Motor neuron (in vitro differentiated cells): ENCODE results near the gene CHRNA4. TPM values are rescaled to one million over a fixed set of nuclear protein-coding genes. Genes with fewer than 3 reads are reported as not detected.

Experiments used
- ATAC-seq, 8 experiments: fragments of 200-7000 bp; cut with Tn5 transposase; replicated peaks in 6 of 8; 2 replicates each; pipeline ENCODE4 v1.8.0; 2021; ENCODE audit warnings: mild to moderate bottlenecking in 8 of 8, moderate library complexity in 8 of 8
- H3K27ac ChIP-seq, 2 donors: fragments of 250-450 bp; sonication (Bioruptor Pico); 2 replicates each; pipeline ENCODE4 v1.9.0; 2021; ENCODE audit warnings: antibody characterized with exemption in 2 of 2, mild to moderate bottlenecking in 2 of 2, moderate library complexity in 1 of 2
- H3K4me1 ChIP-seq, 2 donors: fragments of 250-450 bp; sonication (Bioruptor Pico); replicated peaks in 1 of 2; 2 replicates each; pipeline ENCODE4 v1.6.1; 2021; ENCODE audit warnings: antibody characterized with exemption in 2 of 2, mild to moderate bottlenecking in 2 of 2, moderate library complexity in 1 of 2
- H3K4me3 ChIP-seq, 5 donors: fragments of 250-450 bp; sonication (Bioruptor Pico); 2 replicates each; pipeline ENCODE4 v1.9.0; 2021; ENCODE audit warnings: antibody characterized with exemption in 5 of 5, mild to moderate bottlenecking in 5 of 5, moderate library complexity in 4 of 5
- WGBS, 10 experiments: fragments of 450-650 bp; shearing (Covaris generic); methylation state at CpG; one replicate each; pipeline ENCODE4 v1.0.0; 2022; 5-methylcytosine and 5-hydroxymethylcytosine counted together
- in situ Hi-C, 9 experiments: fragments of 400-800 bp; cut with MboI; loops; one replicate each; pipeline ENCODE4 v1.15.0; 2021; ENCODE audit warnings: low sequenced_read_pairs in 9 of 9, low pct_unique_long_range_greater_than_20kb in 2 of 9; ENCODE audit not compliant: unreplicated experiment in 9 of 9
- total RNA-seq, 8 experiments: library from RNA; unstranded; fragments of 300-600 nt; gene quantifications; 2 replicates each; pipeline versions ENCODE4 v1.2.3 to v1.2.4, GENCODE V29; 2022

CHRNA4 gene
- total RNA-seq, 8 experiments from 2014 or later = 0.54 to 29.1 (median 12.5) TPM

GRCh38 chr20:63305393-63305792 is 55.8 kb downstream of the CHRNA4 start:
- H3K27ac ChIP-seq = no peak overlapping the region
- ATAC-seq = no peak
- in situ Hi-C loops = no loop called here
- no peak overlapping the region for H3K4me3 ChIP-seq
- WGBS, 10 experiments = 0 to 100% methylated on average over 1 of the region's 8 CpGs; no CpG with 5 or more reads in 8 of the 10 experiments
- peaks cover 26% of the 10 kb centered on the region in 2 donors for H3K4me1 ChIP-seq

GRCh38 chr20:63303095-63303666 is 58.0 kb downstream of the CHRNA4 start:
- Histone ChIP-seq H3K4me1 (peaks cover 10 to 12% of the 10 kb centered on the region in 2 donors), H3K27ac (no peak overlapping the region), H3K4me3 (no peak overlapping the region)
- no peak for ATAC-seq
- in situ Hi-C loops = no loop called here
- 26 to 82% (median 50%) methylated on average over 1 to 5 of the region's 5 CpGs; no CpG with 5 or more reads in 1 of the 10 experiments for WGBS, 10 experiments

- 89 to 100% (median 95%) methylated on average over 1 of the region's 1 CpG; no CpG with 5 or more reads in 1 of the 10 experiments for WGBS, 10 experiments
- ATAC-seq = no peak
- peaks cover 13 to 14% of the 10 kb centered on the region in 2 donors for H3K4me1 ChIP-seq
- no peak overlapping the region for H3K4me3 ChIP-seq
- H3K27ac ChIP-seq = no peak overlapping the region
- in situ Hi-C loops = no loop called here
Observed at GRCh38 chr20:63301671-63302070, 59.5 kb downstream of the CHRNA4 start.

DNA sequence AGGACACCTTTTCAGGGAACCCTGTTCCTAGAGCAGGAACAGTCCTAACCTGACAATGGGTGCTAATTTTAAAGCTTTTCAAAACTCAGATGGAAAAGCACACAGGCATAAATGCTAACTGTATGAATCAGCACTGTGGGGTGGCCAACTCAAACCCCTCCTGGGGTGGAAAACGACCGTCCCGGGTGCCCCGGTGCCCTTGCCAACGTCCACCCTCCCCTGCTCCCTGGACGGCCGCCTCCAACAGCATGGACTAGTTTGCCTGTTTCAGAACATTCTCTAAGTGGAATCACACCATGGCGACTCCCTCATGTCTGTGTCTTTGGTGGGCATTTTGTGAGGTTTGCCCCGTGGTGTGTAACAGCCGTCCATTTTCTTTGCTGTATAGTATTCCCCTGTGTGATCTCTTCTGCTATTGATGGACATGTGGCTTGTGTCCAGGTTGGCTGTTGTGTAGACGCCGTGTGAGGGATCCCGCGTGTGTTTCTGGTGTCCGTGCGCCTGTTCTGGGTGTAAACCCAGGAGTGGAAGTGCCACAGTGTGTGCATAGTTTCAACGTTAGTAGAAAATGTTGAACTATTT is 62.3 kb downstream of the CHRNA4 start:
- WGBS, 10 experiments = 21 to 84% (median 73%) methylated on average over 4 to 14 of the region's 17 CpGs; no CpG with 5 or more reads in 3 of the 10 experiments
- Histone ChIP-seq H3K27ac (no peak overlapping the region), H3K4me3 (no peak overlapping the region), H3K4me1 (peaks cover 20 to 23% of the 10 kb centered on the region in 2 donors)
- in situ Hi-C loops = loop anchor here in 1 of 9 experiments (25.0 kb wide), 1 partner anchor 88 kb away; no protein-coding TSS in a partner anchor
- ATAC-seq = no peak

DNA sequence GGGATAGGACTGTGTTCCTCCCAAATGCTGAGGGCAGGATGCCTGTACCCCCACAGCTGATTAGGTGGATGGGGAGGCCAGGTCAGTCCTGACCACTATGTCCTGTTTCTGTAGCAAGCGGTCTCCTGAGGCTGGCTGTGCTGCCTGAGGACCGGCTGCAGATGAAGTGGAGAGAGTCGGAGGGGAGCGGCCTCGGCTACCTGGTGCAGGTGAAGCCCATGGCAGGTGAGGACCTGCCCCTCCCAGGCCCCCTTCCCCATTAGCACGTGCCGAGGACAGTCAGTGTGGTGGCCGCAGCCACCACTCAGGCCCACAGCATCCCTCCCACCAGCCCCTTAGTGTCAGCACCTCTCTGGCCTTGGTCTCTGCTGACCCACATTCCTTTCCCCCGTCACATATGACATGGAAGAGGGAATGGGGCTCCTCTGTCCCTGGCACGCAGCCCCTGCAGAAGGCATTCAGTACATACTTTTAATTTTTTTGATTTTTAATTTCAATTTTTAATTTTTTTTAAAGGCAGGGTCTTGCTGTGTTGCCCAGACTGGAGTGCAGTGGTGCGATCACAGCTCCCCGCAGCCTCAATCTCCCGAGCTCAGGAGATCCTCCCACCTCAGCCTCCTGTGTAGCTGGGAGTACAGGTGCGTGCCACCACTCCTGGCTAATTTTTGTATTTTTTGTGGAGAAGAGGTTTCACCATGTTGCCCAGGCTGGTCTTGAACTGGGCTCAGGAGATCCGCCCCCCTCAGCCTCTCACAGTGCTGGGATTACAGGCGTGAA is 63.2 kb downstream of the CHRNA4 start:
- Histone ChIP-seq H3K4me3 (no peak overlapping the region), H3K27ac (no peak overlapping the region), H3K4me1 (peaks cover 20 to 23% of the 10 kb centered on the region in 2 donors)
- WGBS, 10 experiments = 40 to 100% (median 88%) methylated on average over 1 to 6 of the region's 16 CpGs; no CpG with 5 or more reads in 4 of the 10 experiments
- in situ Hi-C loops = loop anchor here in 1 of 9 experiments (25.0 kb wide), 1 partner anchor 89 kb away; no protein-coding TSS in a partner anchor
- ATAC-seq = no peak

- H3K4me1 ChIP-seq = peaks cover 20 to 23% of the 10 kb centered on the region in 2 donors
- WGBS, 10 experiments = no CpG with 5 or more reads among the region's 11 CpGs
- in situ Hi-C loops = loop anchor here in 1 of 9 experiments (25.0 kb wide), 1 partner anchor 90 kb away; no protein-coding TSS in a partner anchor
- no peak overlapping the region for H3K27ac ChIP-seq
- peak in 2 of 8 experiments; percentile 3 for ATAC-seq
- H3K4me3 ChIP-seq = no peak overlapping the region
Observed at GRCh38 chr20:63297371-63297781, 63.8 kb downstream of the CHRNA4 start.

- 43% methylated on average over 3 of the region's 18 CpGs; no CpG with 5 or more reads in 9 of the 10 experiments for WGBS, 10 experiments
- H3K27ac ChIP-seq = no peak overlapping the region
- peak in 7 of 8 experiments; percentile 7 to 39 (median 20) for ATAC-seq
- no peak overlapping the region for H3K4me3 ChIP-seq
- in situ Hi-C loops = loop anchor here in 1 of 9 experiments (25.0 kb wide), 1 partner anchor 91 kb away; no protein-coding TSS in a partner anchor
- H3K4me1 ChIP-seq = peaks cover 20 to 23% of the 10 kb centered on the region in 2 donors
Observed at GRCh38 chr20:63296531-63297299, 64.4 kb downstream of the CHRNA4 start.

- in situ Hi-C loops = loop anchor here in 1 of 9 experiments (25.0 kb wide), 1 partner anchor 91 kb away; no protein-coding TSS in a partner anchor
- Histone ChIP-seq H3K4me1 (peaks cover 26 to 29% of the 10 kb centered on the region in 2 donors), H3K27ac (no peak overlapping the region), H3K4me3 (no peak overlapping the region)
- peak in 2 of 8 experiments; percentile 1 to 2 for ATAC-seq
- 0 to 80% (median 37%) methylated on average over 1 to 11 of the region's 20 CpGs; no CpG with 5 or more reads in 6 of the 10 experiments for WGBS, 10 experiments
Observed at GRCh38 chr20:63295846-63296245, 65.3 kb downstream of the CHRNA4 start.

- 8 to 100% (median 80%) methylated on average over 1 to 5 of the region's 17 CpGs; no CpG with 5 or more reads in 6 of the 10 experiments for WGBS, 10 experiments
- Histone ChIP-seq H3K27ac (no peak overlapping the region), H3K4me1 (peaks cover 26 to 31% of the 10 kb centered on the region in 2 donors), H3K4me3 (no peak overlapping the region)
- in situ Hi-C loops = loop anchor here in 1 of 9 experiments (25.0 kb wide), 1 partner anchor 92 kb away; no protein-coding TSS in a partner anchor
- ATAC-seq = peak in 2 of 8 experiments; percentile 1 to 12
Observed at GRCh38 chr20:63295422-63295821, 65.7 kb downstream of the CHRNA4 start.

DNA sequence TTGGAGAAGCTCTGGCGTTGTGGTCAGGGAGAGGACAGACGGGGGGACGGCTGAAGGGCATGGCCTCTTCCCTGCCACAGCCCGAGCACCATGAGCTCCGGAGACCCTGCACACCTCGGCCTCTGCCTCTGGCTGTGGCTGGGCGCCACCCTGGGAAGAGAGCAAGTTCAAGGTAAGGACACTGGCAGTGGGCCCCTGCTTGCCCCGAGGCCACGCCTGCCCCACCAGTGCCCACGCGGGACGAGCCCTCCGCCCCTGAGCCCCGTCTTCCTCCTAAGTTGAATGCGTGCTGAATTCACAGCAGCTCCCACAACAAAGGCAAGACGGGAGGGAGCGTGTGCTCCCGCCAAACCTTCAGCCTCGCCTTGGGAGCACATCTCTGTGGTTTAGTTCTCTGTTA is 66.1 kb downstream of the CHRNA4 start:
- ATAC-seq = peak in 1 of 8 experiments; percentile 1
- WGBS, 10 experiments = 61 to 65% methylated on average over 2 to 10 of the region's 19 CpGs; no CpG with 5 or more reads in 8 of the 10 experiments
- H3K4me1 ChIP-seq = peaks cover 26 to 31% of the 10 kb centered on the region in 2 donors
- H3K4me3 ChIP-seq = no peak overlapping the region
- no peak overlapping the region for H3K27ac ChIP-seq
- in situ Hi-C loops = loop anchor here in 1 of 9 experiments (25.0 kb wide), 1 partner anchor 92 kb away; no protein-coding TSS in a partner anchor

GRCh38 chr20:63294536-63294900 is 66.6 kb downstream of the CHRNA4 start:
- no CpG with 5 or more reads among the region's 12 CpGs for WGBS, 10 experiments
- in situ Hi-C loops = loop anchor here in 1 of 9 experiments (25.0 kb wide), 1 partner anchor 93 kb away; no protein-coding TSS in a partner anchor
- no peak overlapping the region for H3K27ac ChIP-seq
- peak in 1 of 8 experiments; percentile 0 for ATAC-seq
- peaks cover 26 to 31% of the 10 kb centered on the region in 2 donors for H3K4me1 ChIP-seq
- H3K4me3 ChIP-seq = no peak overlapping the region
